Right lobe of liver (tissue), 4 donors: ENCODE data around the gene CCR5AS.

Source experiments
- POLR2A ChIP-seq: fragments of 450-650 bp; IDR thresholded peaks from one replicate; pipeline ENCODE4 v1.6.1; 2017; ENCODE audit warnings: antibody characterized with exemption, mild to moderate bottlenecking
- TF ChIP-seq, protein P1 (sequence below), 4 donors: fragments of 200-600 bp in 3 of 4; fragments of 450-650 bp in 1 of 4; IDR thresholded peaks; one replicate each; pipeline versions ENCODE4 v1.5.1 to v1.8.0; 2016 to 2022; ENCODE audit warnings: antibody characterized with exemption in 4 of 4, mild to moderate bottlenecking in 2 of 4
- donor health status: DM: no; HTN: no; CAD: no.
- donor health status: DM: no; HTN: no; CAD: no.
- donor health status: DM: no; HTN: yes; CAD: no.

DNA sequence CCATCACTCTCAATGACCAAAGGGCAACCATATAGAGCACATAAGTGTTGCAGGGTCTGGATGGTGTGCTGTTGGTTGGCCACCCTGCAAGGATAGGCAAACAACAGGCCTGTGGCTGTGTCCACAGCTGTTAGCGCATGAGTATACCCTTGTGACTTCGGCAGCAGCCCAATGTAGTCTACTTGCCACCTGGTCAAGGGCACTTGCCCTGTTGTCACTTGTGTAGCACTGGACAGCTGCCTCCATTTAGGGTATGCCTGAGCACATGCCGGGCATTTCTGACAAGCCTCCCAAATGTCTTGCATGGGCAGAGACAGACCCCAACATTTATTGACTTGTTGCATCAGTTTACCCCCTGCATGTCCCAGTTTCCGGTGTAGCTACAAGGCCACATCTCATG lies 12.9 kb upstream of the CCR5AS start:
- TF ChIP-seq, protein P1, sequence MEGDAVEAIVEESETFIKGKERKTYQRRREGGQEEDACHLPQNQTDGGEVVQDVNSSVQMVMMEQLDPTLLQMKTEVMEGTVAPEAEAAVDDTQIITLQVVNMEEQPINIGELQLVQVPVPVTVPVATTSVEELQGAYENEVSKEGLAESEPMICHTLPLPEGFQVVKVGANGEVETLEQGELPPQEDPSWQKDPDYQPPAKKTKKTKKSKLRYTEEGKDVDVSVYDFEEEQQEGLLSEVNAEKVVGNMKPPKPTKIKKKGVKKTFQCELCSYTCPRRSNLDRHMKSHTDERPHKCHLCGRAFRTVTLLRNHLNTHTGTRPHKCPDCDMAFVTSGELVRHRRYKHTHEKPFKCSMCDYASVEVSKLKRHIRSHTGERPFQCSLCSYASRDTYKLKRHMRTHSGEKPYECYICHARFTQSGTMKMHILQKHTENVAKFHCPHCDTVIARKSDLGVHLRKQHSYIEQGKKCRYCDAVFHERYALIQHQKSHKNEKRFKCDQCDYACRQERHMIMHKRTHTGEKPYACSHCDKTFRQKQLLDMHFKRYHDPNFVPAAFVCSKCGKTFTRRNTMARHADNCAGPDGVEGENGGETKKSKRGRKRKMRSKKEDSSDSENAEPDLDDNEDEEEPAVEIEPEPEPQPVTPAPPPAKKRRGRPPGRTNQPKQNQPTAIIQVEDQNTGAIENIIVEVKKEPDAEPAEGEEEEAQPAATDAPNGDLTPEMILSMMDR (IDR thresholded peaks at IDR 0.05): no peak
- TF ChIP-seq POLR2A: no peak
